HEK293T (cell line): Measurements from ENCODE around the gene SEMA4A.

ENCODE experiments used
- CTCF ChIA-PET: fragments of 350-600 bp; formaldehyde crosslinking; extraction: SDS; loops from one replicate; lab custom pipeline; 2021; ENCODE audit warnings: antibody characterized with exemption, inconsistent platforms; lab: Yijun Ruan, JAX
- POLR2A ChIA-PET: fragments of 350-600 bp; formaldehyde crosslinking; extraction: SDS; loops from one replicate; lab custom pipeline; 2020; ENCODE audit warnings: antibody characterized with exemption, inconsistent platforms; lab: Yijun Ruan, JAX
- DNase-seq: peaks from one replicate; pipeline ENCODE4 v3.0.0; 2012; ENCODE audit warnings: mixed read lengths; ENCODE audit errors: extremely low spot score
- ARNT ChIP-seq: fragments of 450-650 bp; IDR thresholded peaks from 2 replicates; pipeline ENCODE4 v1.6.1; 2017; ENCODE audit warnings: mild to moderate bottlenecking
- BHLHE40 ChIP-seq: fragments of 450-650 bp; IDR thresholded peaks from 2 replicates; pipeline ENCODE4 v1.6.1; 2016; ENCODE audit warnings: mild to moderate bottlenecking, moderate library complexity, borderline replicate concordance
- CTBP1 ChIP-seq: fragments of 450-650 bp; IDR thresholded peaks from 2 replicates; pipeline ENCODE4 v1.6.1; 2016; ENCODE audit warnings: borderline replicate concordance
- ELF4 ChIP-seq: fragments of 450-650 bp; IDR thresholded peaks from 2 replicates; pipeline ENCODE4 v1.6.1; 2017; ENCODE audit warnings: antibody characterized with exemption
- FOXA1 ChIP-seq: fragments of 450-650 bp; IDR thresholded peaks from 2 replicates; pipeline ENCODE4 v1.6.1; 2016; ENCODE audit warnings: mild to moderate bottlenecking
- FOXK2 ChIP-seq: fragments of 450-650 bp; IDR thresholded peaks from 2 replicates; pipeline ENCODE4 v1.6.1; 2016; ENCODE audit warnings: mild to moderate bottlenecking
- FOXM1 ChIP-seq: fragments of 450-650 bp; IDR thresholded peaks from 2 replicates; pipeline ENCODE4 v1.6.1; 2017; ENCODE audit warnings: mild to moderate bottlenecking, borderline replicate concordance
- HDGF ChIP-seq: fragments of 450-650 bp; IDR thresholded peaks from 2 replicates; pipeline ENCODE4 v1.6.1; 2017; ENCODE audit warnings: antibody characterized with exemption, borderline replicate concordance
- L3MBTL2 ChIP-seq: fragments of 450-650 bp; conservative IDR thresholded peaks from 2 replicates; pipeline ENCODE4 v1.6.1; 2016; ENCODE audit warnings: mild to moderate bottlenecking
- LEF1 ChIP-seq: fragments of 450-650 bp; IDR thresholded peaks from 2 replicates; pipeline ENCODE4 v1.6.1; 2017; ENCODE audit warnings: mild to moderate bottlenecking, borderline replicate concordance
- NFRKB ChIP-seq: fragments of 450-650 bp; IDR thresholded peaks from 2 replicates; pipeline ENCODE4 v1.6.1; 2016; ENCODE audit warnings: mild to moderate bottlenecking, moderate library complexity
- SP1 ChIP-seq: fragments of 450-650 bp; IDR thresholded peaks from 2 replicates; pipeline ENCODE4 v1.6.1; 2017
- SUZ12 ChIP-seq: fragments of 450-650 bp; IDR thresholded peaks from 2 replicates; pipeline ENCODE4 v1.6.1; 2016; ENCODE audit warnings: mild to moderate bottlenecking
- TARDBP ChIP-seq: fragments of 450-650 bp; IDR thresholded peaks from 2 replicates; pipeline ENCODE4 v1.6.1; 2016
- ZNF384 ChIP-seq: fragments of 450-650 bp; IDR thresholded peaks from 2 replicates; pipeline ENCODE4 v1.6.1; 2016
- TF ChIP-seq, protein P1 (sequence below): fragments of 450-650 bp; IDR thresholded peaks from 2 replicates; pipeline ENCODE4 v1.6.1; 2016

The SEMA4A gene

GRCh38 chr1:156150333-156151011 lies 2.9 kb upstream of the SEMA4A start:
- TF ChIP-seq ZNF384 (no peak), BHLHE40 (no peak), NFRKB (no peak), FOXK2 (no peak), CTBP1 (no peak), ARNT (no peak), TARDBP (no peak), FOXA1 (no peak), LEF1 (no peak), ELF4 (no peak)
- TF ChIP-seq, protein P1, sequence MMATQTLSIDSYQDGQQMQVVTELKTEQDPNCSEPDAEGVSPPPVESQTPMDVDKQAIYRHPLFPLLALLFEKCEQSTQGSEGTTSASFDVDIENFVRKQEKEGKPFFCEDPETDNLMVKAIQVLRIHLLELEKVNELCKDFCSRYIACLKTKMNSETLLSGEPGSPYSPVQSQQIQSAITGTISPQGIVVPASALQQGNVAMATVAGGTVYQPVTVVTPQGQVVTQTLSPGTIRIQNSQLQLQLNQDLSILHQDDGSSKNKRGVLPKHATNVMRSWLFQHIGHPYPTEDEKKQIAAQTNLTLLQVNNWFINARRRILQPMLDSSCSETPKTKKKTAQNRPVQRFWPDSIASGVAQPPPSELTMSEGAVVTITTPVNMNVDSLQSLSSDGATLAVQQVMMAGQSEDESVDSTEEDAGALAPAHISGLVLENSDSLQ = no peak
- POLR2A ChIA-PET = interaction anchor here (0.8 to 5.4 kb wide), 3 partner anchors 10 to 63 kb away, joined by 4 to 20 read pairs (median 17); partner anchors contain the start of gene PMF1
- CTCF ChIA-PET = interaction anchor here (1.1 to 3.8 kb wide), 3 partner anchors 21 to 77 kb away, joined by 3 to 21 read pairs (median 3); no protein-coding TSS in a partner anchor
- no peak for DNase-seq

DNA sequence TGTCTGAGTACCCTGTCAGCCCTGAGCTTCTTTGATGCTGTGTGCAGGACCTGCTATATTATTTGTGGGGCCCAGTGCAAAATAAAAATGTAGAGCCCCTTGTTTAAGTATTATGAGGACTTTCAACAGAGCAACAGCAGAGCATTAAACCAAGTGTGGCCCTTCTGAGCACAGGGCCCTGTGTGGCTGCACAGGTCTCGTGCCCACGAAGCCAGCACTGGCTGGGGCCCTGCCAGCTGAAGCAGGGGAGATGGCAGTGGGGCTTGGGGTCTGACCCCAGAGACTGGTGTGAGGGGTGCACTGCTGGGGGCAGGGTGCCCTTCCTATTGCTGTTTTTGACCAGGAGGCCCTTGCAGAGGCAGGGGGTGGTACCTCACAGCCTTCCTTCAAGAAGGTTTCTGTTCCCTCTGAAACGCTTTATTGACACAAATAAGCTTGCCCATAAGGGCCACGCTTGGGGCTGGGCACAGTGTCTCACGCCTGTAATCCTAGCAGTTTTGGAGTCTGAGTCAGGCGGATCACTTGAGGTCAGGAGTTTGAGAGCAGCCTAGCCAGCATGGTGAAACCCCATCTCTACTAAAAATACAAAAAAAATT lies 2.2 kb upstream of the SEMA4A start:
- no peak for TF ChIP-seq NFRKB
- no peak for TF ChIP-seq SP1
- TF ChIP-seq FOXM1 = no peak
- TF ChIP-seq, protein P1 = no peak
- no peak for TF ChIP-seq HDGF
- no peak for TF ChIP-seq L3MBTL2
- no peak for TF ChIP-seq FOXA1
- no peak for TF ChIP-seq ZNF384
- no peak for TF ChIP-seq CTBP1
- TF ChIP-seq TARDBP = no peak
- no peak for TF ChIP-seq LEF1
- no peak for TF ChIP-seq ELF4
- no peak for TF ChIP-seq ARNT
- TF ChIP-seq FOXK2 = no peak
- TF ChIP-seq SUZ12 = no peak
- TF ChIP-seq BHLHE40 = no peak
- ChIA-PET POLR2A (interaction anchor here (0.8 to 2.1 kb wide), 5 partner anchors 10 to 62 kb away, joined by 3 to 17 read pairs (median 4); partner anchors contain the start of gene PMF1), CTCF (interaction anchor here (0.6 to 3.8 kb wide), 4 partner anchors 21 to 76 kb away, joined by 3 to 21 read pairs (median 4); no protein-coding TSS in a partner anchor)
- DNase-seq = no peak

GRCh38 chr1:156152628-156153027 lies 757 bp upstream of the SEMA4A start:
- DNase-seq = no peak
- POLR2A ChIA-PET = interaction anchor here (1.2 to 1.3 kb wide), 3 partner anchors 8 to 60 kb away, joined by 3 to 5 read pairs (median 3); partner anchors contain the start of gene PMF1
- CTCF ChIA-PET = interaction anchor here (1.2 kb wide), 1 partner anchor 19 kb away, joined by 3 read pairs; no protein-coding TSS in a partner anchor
- TF ChIP-seq FOXA1 (no peak), NFRKB (no peak), FOXM1 (no peak), ZNF384 (no peak), LEF1 (no peak), FOXK2 (no peak), ELF4 (no peak), SP1 (no peak), ARNT (no peak)

DNA sequence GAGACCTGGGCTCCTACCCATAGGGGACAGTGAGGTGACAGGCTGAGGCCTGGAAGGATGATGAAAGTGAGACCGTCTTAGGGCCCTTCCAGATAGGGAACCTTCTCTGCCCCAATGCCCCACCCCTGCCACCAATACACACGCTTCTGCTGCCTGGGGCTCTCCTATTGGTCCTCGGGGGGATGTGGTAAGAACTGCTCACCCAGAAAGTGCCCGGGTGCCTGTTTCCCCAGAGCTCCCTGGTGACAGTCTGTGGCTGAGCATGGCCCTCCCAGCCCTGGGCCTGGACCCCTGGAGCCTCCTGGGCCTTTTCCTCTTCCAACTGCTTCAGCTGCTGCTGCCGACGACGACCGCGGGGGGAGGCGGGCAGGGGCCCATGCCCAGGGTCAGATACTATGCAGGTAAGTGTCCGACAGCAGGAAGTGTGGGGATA lies 948 bp downstream of the SEMA4A start:
- ChIA-PET CTCF (no interaction called here), POLR2A (interaction anchor here (1.0 to 2.2 kb wide), 2 partner anchors 39 kb away, joined by 4 to 6 read pairs; partner anchors contain the start of gene SLC25A44)
- no peak for TF ChIP-seq FOXK2
- TF ChIP-seq L3MBTL2 = no peak
- no peak for TF ChIP-seq FOXM1
- no peak for DNase-seq

DNA sequence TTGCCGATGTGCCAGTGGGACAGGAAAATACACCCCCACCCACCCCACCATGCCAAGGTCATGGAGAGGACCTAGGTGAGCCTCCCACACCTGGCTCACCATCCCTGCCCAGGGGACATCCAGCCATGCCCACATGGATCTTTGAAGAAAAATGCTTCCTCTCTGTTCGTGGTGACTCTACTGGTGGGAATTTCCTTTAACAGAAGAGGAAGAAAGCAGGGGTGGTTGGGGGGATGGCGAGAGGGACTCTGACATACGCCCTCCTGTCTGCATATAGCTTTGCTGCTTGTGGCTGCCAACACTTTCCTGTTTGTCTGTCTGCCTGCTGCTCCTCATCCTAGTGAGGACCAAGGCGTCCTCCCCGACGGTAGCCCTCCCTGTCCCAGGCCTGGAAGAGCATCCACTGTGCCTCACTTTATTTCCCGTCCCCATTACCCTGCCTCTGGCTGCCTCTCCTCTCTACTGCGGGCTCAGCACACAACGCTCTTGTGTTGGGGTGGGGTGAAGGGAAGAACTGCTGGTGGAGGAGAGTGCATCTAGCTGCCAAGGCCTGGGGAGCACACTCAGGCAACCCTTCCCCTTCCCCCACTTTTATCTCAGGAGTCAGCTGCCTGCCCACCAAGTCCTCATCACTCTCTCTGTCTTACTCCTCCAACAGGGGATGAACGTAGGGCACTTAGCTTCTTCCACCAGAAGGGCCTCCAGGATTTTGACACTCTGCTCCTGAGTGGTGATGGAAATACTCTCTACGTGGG lies 2.5 kb downstream of the SEMA4A start:
- ChIA-PET CTCF (no interaction called here), POLR2A (interaction anchor here (1.4 to 2.2 kb wide), 2 partner anchors 38 to 57 kb away, joined by 5 to 6 read pairs; partner anchors contain the start of genes PMF1 and SLC25A44)
- no peak for TF ChIP-seq ZNF384
- TF ChIP-seq BHLHE40 = no peak
- TF ChIP-seq CTBP1 = no peak
- TF ChIP-seq, protein P1 = no peak
- no peak for TF ChIP-seq FOXK2
- no peak for TF ChIP-seq ARNT
- TF ChIP-seq L3MBTL2 = no peak
- no peak for TF ChIP-seq TARDBP
- TF ChIP-seq HDGF = no peak
- TF ChIP-seq ELF4 = no peak
- TF ChIP-seq NFRKB = no peak
- no peak for TF ChIP-seq FOXA1
- no peak for TF ChIP-seq LEF1
- no peak for DNase-seq
